Cortex of kidney (tissue), 1 donor: ENCODE results near the gene LSM10.

Source experiments
- DNase-seq: peaks from one replicate; lab custom pipeline; 2025; lab: John Stamatoyannopoulos, UW

The LSM10 gene

DNA sequence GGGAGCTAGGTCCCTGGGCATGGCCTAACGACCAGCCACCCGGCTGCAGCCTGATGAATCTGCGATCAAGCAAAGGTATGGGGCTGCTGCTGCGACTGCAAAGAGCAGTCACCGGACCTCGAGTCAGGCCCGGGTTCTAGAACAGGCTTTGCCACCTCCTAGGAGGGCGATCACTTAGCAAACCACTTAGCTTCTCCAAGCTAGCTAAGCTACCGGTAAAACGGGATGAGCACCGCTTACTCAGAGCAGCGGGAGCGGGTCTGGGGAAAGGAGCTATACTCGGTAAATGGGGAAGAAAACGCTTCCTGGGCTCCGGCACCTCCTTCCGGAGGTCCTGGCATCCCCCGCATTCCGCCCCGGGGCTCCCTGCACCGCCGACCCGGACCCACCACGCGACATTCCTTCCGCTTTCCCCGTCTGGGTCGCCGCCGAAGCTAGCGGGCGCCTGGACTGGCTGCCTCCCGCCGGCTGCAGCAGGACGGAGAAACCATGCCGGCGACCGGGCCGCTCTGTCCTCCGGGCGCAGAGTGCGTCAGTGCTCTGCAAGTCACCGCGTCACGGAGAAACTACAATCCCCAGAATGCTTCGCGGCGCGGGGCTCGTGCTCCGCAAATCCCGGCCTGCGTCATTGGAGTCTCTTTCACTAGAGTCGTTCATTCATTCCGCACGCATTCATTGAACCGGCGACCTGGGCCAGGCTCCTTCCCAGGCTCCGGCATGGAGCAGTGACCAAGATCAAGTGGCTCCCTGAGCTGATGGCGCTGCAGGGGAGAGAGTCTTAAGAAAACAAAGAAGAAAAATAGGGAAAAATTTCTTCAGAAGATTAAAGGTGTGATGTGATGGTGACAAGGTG is at the start of gene LSM10:
Gene LSM10, minus strand, starts transcription at position 531 of the 853 bp plus-strand sequence. CDS start 3,779 bp downstream, outside the sequence.
- no peak for DNase-seq

DNA sequence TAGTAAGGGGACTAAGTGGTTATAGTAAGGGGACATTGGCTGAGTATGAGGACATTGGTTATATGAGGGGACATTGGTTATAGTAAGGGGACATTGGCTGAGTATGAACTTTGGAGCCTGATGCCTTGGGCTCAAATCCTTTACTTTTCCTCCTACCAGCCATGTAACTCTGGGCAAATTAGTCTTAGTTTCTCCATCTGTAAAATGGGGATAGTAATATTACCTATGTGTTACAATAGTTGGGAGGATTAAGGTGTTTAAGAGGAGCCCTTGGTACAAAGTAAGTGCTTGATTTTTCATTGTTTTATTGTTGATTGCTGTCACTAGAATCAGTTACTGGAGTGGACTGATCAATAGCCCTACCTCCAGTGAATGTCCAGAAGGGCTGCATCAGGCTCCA is 49.7 kb upstream of the LSM10 start:
- DNase-seq, result no peak

DNA sequence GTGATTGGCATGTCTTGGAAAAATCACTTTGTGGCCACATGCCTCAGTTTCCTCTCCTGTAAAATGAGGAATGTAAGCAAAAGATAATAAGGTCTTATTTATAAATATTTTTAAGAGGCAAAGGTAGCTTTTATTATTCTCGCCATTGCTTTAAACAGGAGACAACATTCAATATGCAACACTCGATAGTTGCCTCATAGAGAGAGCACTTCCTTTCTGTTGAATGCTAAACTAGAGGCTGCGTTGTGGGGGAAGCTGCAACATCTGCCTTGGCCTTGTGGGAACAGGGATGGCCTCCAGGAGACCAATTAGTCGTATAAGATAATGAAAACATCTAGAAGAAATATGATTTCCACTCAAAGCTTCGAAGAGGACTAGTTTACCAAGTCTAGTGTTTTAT is 49.0 kb upstream of the LSM10 start:
- no peak for DNase-seq

DNA sequence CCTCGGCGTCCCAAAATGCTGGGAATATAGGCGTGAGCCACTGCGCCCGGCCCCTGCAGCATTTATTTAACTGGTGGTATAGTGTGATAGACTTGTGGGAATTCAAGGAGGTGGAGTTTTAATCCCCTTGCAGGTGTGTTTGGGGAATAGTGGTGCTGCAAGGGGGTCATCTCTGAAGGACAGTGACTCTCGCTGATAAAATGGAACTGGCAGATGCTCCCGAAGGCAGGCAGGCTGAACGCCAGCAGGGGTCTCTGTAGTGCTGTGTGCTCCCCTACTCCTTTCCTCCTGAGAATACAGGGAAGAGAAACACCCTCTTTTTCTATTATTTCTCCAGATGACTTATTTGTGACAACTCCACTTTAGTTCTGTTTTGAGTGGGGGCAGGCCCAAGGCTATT is 48.6 kb upstream of the LSM10 start:
- no peak for DNase-seq

DNA sequence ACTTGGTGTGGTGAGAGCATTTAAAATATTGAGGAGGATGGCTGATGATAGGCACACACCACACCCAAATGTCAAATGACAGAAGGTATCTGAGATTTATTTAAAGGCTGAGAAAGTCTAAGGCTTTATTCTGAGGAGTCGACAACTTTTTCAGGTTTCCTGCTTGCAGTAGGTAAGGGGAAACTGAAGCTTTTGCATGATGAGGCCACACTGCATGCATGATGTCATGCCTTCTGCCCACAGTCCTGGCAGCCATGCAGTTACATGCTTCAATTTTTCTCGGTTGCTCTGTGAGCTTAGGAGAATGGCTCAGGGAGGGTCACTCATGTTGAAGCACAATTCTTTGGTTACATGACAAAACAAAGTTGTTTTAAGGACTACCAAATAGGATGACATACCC is 45.6 kb upstream of the LSM10 start:
- DNase-seq, result no peak

DNA sequence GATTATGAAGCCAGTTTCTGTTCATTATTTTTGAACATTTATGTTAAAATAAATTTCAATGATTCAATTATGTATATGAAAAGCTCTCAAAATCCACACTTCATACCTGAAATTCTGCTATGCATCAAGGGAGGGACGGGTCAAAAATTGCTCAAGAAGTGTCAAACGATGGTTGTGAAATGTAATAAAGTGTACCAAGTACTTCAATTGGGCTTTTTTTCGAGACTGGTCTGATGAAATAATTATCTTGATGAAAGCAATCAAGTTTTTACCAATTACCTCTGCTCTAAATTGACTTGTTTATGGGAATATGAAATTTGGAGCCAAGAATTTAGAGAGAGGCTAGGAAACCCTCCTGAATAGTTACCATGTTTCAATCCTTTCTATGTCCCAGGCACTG is 44.6 kb upstream of the LSM10 start:
- no peak for DNase-seq

DNA sequence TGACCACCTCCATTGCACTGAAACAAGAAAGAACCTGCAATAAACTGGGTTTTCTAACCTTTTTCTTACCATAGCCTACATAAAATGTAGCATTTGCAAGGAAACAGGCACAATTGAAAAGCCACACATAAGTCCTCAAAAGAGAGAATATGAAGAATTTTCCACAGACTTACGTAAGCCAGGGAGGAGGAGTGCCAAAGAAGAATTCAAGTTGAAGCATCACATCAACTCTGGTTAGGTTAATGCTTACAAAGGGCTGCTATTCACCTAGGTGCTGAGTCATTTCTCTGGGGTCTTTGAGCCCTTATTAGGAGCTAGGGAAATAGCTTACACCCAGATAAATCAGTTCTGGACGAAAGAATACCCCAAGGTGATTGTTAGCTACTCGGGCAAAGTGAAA is 42.9 kb upstream of the LSM10 start:
- DNase-seq, result no peak

DNA sequence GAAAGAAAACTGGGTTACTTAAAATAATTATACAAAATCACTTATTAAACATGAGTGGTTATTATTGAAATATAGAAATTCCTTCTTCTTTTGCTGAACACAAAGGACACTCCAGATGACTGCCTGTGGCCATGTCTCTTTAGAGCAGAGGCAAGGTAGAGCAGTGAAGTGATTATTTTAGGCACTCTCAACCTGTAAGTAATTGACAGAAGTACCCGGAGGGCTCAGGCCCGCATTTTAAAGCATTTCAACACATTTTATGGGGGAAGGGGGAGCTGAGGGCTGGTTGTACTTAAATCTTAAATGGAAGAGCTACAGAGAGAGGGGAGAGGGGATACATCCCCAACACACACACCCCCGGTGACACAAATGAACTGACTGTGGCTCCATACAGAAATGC is 42.3 kb upstream of the LSM10 start:
- no peak for DNase-seq

DNA sequence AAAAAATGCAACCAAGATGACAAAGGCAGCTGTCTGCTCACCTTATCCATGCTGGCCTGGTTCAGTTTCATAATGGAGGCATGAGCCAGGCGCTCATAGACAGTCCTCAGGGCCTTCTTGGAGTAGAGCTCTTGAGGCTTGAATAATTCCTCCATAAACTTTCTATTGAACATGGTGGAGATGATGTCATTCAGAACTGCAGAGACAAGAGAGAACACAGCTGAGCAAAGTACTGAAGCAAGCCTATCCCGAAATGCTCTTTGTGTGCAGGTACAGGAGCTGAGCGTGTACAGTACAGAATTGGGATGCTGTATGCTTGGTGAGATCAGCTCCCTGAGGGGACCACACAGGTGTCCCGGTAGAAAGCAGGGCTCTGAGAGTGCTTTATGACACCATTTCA is 41.0 kb upstream of the LSM10 start:
- no peak for DNase-seq

DNA sequence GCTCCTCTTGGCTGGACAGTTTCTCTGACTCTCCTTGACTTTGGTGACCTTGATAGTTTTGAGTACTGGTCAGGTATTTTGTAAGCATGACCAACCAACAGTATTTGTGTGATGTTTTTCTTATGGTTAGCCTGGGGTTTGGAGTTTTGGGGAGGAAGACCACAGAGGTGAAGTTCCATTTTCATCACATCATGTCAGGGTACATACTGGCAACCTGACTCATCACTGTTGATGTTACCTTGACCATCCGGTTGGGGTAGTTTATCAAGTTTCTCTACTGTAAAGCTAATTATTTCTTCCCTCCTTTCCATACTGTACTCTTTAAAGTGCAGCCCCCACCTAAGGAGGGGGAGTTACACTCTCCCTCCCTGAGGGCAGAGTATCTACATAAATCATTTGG is 39.1 kb upstream of the LSM10 start:
- no peak for DNase-seq

DNA sequence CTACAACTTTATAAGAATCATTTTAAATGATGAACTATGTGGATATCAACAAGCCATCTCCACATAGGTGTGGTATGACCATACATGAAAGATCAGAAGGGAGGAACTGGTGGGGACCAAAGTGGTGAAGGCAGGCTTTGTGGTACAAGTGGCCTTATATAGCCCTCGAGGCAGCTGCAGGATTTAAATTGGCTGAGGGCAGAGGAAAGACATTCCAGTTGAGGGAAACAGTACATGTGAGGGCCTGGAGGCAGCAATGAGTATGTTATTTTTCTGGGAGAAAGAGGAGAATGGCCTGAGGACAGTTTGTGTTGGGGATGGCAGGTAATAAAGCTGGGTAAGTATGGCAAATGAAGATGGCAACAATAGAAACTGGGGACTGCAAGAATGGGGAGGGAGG is 35.4 kb upstream of the LSM10 start:
- no peak for DNase-seq

DNA sequence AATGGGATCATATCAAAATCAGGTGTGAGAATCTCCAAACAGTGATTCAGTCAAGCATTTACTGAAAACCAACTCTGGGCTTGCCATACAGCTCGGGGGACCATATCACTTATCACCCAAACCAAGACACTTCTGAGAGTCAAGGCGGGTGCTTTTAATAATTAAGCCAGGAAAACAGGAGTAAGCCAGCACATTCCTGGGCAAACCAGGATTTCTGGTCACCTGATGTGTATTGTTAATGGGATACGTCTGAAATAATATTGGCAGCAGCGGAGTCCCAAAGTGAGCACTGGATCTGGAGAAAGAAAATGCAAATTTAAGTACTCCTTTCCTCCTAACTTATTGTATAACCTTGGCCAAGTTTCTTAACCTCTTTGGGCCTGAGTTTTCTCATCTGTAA is 34.9 kb upstream of the LSM10 start:
- no peak for DNase-seq

DNA sequence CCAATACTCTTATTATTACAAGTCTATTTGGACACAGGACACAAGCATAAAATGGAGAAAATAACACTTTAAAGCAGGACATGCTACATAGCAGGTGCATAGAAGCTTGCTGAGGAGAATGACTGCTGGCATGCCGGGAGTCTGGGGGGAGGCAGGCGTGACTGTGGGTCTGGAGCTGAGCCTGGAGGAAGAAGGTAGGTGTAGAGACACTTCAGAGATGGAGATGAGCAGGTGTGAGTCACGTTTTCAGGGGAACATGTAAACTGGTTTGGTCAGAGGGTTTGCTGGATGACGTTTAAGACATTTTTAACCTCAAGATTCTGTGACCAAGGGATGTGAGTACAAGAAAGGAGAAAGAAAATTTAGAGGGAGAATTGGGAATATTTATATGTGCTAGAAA is 28.1 kb upstream of the LSM10 start:
- DNase-seq, result no peak

DNA sequence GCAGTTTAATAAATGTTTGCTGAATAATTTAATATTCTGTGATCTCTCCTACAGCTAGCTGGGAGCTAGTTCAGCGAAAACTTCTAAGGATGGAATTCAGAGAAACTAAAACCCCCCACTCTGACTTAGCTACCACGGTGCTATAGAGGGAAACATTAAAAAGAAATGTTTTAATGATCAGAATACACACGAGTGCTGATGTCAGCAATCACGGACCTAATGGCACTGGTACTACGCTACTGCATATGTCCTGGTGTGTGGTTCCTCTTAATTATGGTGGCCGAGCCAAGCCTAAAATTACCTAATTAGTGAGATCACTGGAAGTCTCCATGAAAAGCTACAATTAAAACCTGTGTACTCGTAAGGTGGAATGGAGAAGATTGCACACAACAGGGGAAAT is 23.9 kb upstream of the LSM10 start:
- no peak for DNase-seq

DNA sequence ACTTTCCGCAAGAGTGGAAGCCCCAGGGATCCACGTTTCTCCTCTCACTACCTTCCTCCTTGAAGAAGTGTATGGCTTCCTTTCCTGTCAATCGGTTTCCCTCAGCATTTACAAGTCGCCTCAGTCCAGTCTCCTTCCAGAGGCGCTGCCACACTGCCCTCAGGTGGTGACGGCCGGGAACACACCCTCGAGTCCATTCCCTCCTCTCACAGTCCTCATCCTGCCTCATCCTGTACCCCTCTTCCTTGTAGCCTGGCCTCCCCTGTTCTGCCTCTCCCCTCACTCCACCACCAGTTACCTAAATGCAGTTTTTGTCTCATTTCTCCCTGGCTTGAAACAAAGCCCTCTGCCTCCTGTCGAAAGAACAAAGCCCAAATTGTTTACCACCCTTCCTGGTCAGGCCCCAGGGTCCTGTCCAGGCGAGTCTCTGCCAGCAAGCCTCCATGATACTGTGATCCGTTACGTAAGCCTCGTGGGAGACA is 23.2 kb upstream of the LSM10 start:
- no peak for DNase-seq

DNA sequence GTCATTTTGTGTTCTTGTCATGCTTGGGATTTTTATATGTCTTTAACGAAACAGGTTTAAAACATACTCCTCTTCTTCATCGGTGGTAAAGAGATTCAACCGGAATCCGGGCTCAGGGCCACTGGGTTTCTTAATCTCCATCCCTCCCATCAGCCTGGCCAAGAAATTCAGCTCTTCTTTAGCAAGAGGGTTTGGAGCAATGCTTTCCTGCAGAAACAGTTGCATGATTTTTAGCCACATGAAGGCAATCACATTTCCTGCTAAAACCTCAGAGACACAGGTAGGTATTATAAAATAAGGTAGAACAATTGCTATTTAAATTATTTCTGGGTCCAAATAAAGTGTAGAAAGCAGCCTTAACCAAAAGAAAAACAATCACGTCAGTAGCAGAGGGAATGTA is 22.7 kb upstream of the LSM10 start:
- DNase-seq, result no peak

DNA sequence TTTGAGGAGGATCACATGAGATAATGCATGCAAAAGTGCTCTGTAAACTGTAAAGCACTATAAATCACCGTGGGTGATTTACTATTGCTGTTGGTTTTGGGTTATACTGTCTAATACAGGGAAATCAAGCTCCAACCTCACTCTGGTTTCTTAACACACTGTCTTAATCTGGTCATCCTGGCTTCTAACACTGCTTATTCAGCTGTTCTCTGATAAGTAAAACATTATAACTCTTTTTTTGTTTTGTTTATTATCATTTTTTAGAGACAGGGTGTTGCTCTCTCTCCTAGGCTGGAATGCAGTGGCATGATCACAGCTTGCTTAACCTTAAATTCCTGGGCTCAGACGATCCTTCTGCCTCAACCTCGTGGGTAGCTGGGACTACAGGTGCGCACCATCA is 21.9 kb upstream of the LSM10 start:
- no peak for DNase-seq

DNA sequence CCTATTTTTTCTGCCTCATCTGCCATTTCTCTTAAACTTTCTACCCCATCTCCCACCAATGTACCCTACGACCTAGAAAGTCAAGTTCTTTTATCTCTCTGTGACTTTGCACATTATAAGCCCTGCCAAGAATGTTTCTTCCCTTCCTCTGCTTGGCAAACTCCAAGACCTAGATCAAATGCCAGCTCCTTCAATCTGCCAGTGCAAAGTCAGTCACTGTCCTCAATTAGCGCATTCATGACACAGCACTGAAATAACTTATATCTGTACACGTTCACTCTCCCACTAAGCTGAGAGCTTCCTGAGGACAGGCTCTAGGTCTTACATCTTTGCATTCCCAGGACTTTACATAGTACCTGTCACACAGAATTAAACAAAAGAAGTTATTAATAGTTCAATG is 21.4 kb upstream of the LSM10 start:
- DNase-seq, result no peak

DNA sequence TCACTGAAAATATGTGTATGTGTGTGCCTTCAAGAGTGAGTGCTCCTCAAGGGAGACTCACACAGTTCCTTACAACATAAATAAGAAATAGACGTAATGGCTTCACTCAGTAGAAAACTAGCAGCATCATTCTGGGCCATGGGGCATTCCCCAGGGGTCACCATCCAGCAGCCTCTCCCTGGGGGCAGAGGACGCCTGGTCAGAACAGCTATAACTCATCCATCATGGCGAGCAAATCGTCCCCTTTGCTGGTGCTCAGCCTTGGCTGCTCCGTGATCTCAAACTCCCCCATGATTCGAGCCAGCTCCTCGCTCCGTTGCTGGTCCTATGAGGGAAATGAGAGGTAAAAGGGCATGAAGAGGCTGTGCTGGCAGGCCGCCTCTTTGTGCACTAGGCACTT is 20.2 kb upstream of the LSM10 start:
- no peak for DNase-seq

DNA sequence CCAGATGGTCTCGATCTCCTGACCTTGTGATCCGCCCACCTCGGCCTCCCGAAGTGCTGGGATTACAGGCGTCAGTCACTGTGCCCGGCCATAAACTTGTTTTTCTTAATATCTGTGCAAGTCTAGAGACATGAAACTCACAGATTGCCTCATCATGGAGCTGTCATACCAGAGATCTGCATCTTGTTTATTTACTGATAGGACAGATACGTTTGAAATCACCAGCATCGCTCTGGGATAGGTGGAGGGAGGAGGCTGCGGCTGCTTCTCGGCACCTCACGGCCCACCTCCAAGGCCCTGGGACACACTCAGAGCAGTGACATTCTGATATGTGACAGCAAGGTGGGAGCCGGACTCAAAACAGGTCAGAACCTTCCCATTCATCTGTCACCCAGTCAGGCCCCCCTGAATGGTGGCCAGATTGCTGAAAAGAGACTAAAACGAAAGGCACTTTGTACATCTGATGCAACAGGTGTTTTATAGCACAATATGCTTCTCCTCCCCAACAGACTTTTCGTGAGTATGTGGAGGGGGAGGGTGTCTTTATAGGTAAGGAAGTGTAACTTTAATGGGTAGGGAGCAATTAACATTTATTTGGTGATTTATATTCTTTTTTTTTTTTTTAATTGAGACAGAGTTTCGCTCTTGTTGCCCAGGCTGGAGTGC is 18.1 kb upstream of the LSM10 start:
- no peak for DNase-seq

DNA sequence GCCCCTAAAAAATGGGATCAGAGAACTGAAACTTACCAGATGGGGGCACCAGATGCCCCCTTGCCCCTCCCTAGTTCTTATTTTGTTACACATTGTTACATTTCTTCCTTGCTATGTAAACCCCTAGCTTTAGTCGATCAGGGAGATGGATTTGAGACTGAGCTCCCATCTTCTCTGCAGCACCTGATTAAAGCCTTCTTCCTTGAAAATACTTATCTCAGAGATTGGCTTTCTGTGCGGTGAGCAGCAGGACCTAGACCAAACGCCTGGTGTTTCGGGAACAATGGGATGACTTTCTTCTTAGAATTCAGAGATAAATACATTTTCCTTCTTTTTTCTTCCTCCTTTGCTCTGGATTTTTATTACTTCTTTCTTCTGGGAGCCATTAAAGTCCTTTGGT is 16.7 kb upstream of the LSM10 start:
- no peak for DNase-seq

DNA sequence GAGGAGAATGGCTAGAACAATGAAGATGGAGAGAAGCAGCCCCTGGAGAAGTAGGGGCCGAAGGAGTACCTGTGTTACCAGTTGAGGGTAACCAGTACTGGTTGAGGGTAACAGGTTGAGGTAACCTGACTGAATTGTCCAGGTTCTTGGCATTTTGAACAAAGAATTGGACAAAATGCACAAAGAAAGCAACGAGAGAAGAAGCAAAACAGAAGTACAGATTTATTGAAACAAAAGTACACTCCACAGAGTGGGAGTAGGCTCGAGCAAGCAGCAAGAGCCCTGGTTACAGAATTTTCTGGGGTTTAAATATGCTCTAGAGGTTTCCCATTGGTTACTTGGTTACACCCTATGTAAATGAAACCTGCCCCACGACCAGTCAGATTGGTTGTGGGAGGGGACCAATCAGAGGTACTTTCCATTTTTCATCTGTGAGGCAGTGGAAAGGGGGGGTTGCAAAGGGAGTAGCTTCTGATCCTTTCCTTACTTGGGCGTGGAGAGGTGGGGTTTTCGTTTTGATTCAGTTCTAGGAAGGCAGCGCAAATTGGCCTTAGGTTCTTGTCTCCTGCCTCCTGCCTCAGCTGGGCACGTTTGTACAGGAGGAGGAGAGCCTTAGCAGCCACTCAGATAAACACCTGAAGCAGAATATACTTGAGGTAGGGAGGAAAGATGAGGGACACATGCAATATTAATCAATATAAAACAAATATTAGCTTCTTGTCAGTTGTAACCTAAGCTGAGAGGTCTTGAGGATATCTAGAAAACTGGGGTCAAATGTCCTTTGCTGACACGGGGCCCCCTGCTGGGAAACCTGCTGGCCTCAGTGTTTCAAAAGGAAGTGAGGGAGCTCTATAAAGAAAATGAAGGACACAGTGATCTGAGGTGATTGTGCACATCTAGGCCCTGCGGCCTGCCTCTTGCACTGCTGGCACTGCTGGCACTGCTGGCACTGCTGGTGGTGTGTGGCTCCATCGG is 14.3 kb upstream of the LSM10 start:
- no peak for DNase-seq
